NCI-H1417 (cell line): ENCODE measurements around the gene SEMA4D.

ENCODE experiments used
- DNase-seq, 3 experiments: peaks; one replicate each; lab custom pipeline; 2025; lab: John Stamatoyannopoulos, UW

SEMA4D gene

GRCh38 chr9:89529243-89530035, 31.5 kb upstream of the SEMA4D start:
- DNase-seq: no peak

DNA sequence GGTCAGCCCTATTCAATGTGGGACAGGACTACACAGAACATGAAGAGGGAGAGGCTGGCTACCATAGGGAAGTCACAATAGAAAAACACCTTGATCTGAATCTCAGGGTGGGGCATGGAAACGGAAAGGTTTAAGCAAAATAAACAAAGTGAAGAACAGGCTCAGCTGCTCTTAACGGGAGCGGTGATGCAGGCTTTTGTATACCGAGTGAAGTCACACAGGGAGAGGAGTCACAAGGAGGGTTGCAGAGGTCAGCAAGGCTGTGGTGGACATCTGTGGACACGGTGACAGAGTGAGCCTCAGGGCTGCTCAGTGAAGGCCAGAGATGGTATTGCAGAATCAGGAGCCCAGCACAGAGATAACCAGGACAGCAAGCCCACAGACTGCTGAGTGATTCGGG, 30.6 kb upstream of the SEMA4D start:
- no peak for DNase-seq

DNA sequence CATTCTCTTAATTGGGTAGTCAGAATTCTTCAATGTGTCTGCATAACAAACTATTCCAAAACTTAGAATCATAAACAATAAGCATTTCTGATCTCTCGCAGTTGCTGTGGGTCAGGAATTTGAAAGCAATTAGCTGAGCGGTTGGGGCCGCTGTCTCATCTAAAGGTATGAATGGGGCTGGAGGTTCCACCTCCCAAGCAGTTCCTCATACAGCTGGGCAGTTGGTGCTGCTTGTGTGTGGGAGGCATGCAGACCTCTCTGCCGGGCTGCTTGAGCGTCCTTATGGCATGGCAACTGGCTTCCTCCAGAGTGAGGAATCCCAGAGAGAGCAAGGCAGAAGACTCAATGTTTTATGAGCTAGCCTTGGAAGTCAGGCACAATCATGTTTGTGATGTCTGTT, 30.2 kb upstream of the SEMA4D start:
- DNase-seq: no peak

- DNase-seq: no peak
Observed at GRCh38 chr9:89527084-89527483, 29.2 kb upstream of the SEMA4D start.

DNA sequence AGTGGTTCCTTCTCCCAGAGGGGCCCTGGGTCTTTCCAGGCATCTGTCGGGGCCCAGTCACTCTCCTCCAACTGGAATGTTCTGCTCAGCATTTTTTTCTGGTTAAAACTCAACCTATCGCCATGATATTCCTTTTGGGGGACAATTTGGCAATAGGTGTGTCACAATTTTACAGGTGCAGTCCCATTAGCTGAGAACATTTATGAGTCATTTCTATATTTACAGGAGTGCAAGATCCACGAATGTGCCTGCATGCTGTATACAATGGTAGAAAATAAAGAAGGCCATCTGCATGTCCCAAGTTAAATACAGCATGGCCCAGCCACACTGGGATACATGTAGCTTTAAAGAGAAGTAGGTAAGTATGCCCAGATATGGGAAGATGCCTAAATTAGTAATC, 28.8 kb upstream of the SEMA4D start:
- no peak for DNase-seq

DNA sequence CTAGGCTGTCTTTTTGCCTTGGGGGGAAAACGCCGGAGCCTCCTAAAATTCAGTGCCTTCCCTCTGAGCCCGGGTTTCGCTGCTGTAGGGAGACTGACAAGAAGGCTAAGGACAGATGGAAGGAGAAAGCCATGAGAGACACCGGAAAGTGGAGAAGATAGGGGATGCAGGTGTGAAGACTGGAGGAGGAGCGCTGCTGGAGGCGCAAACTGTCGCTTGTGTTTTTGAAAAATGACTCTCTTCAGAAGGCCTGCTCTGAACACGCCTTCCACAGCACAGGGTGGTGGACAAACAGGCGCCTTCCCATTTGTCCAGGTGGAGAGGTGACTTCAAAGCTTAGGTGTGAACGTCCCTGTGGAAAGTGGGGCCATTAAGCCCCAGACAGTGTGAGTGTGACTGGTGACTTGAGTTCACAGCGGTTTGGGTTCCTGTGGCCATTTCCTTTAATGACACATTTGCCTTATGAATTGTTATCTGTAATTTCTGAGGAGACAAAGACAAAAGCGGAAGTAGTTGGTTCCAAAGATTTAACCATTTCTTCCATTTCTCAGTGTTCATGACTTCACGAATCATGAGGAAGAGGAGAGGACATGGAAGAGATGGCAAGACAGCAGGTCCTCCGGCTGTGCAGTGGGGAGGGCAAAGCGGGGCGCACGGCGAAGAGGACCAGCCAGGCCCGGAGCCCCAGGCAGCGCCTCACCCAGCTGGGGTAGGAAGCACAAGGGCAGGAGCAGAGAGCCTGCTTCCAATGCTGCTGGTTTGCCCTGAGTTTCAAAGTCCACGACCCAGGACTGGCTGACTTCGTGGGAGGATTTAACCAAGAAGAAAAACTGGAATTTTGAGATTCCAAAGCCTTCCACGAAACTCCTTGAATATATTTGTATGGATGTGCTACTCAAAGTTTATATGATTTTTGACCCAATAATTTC, 27.8 kb upstream of the SEMA4D start:
- peak in 1 of 3 experiments; percentile 42 for DNase-seq

DNA sequence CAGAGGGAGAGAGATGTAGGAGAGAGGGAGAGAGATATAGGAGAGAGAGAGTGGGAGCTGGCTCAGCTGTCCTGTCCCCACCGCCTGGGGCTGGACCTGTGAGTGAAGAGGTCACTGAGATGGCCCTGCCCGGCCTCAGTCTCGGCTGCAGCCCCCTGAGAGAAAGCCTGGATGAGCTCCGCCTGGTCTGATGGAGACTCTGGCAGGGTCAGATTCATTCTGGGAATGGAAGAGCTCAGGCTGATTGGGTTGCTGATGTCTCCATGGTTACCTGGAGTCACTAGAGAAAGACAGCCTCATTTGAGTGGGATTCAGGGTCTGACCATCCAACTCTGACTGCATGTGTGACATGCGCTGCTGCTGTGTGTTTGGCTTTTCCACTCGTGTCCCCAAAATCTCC, 27.1 kb upstream of the SEMA4D start:
- peak in 2 of 3 experiments; percentile 24 to 62 for DNase-seq

DNA sequence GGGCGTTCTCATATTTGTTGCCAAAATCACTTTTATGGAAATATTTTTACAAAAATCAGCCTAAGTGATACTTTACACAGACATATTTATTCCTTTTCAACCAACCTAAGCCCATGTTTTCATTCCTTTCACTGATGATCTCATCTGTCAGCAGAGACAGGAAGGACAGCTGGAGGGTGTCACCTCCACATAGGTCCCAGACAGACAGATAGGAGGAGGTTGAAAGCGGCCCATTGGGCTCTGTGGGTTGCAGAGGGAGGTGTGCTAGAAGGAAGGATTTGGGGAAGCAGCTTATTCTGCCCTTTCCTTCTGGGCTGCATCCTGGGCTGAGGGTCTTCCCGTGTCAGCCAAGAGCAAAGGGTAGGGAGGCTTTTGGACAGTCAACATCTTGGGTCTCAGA, 26.0 kb upstream of the SEMA4D start:
- no peak for DNase-seq

DNA sequence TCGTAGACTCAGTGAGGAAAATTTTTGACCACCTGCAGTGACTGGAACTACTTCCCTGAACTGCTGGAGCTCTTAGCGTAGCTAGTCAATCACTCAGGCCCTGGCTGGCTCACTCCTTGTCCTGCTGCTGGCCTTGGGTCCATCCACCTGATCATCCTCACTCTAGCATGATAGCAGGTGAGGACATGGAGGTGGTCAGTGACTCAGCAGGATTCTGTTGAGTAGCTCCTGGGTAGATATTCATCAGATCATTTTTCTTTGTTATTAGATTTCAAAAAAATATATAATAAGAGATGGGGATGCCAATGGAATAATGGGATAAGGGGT, 25.0 kb upstream of the SEMA4D start:
- DNase-seq: no peak

GRCh38 chr9:89522261-89522958, 24.5 kb upstream of the SEMA4D start:
- DNase-seq: no peak

DNA sequence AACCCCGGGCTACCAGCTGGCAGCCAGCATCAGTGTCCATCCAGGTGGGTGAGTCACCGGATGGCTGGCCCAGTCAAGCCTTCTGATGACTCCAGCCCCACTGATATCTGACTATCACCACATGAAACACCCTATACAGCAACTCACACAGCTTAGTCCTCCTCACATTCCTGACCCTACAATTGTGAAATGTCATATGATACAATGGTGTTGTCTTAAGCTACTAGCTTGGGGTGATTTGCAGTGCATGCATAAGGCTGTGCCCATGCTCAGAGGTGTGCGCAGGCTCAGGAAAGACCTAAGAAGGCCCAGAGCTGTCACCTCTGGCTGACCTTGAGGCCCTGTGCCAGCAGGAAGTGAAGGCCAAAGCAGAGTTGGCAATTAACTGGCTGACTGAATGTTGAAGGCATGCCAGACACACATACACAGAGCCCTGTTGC, 21.5 kb upstream of the SEMA4D start:
- DNase-seq: no peak

DNA sequence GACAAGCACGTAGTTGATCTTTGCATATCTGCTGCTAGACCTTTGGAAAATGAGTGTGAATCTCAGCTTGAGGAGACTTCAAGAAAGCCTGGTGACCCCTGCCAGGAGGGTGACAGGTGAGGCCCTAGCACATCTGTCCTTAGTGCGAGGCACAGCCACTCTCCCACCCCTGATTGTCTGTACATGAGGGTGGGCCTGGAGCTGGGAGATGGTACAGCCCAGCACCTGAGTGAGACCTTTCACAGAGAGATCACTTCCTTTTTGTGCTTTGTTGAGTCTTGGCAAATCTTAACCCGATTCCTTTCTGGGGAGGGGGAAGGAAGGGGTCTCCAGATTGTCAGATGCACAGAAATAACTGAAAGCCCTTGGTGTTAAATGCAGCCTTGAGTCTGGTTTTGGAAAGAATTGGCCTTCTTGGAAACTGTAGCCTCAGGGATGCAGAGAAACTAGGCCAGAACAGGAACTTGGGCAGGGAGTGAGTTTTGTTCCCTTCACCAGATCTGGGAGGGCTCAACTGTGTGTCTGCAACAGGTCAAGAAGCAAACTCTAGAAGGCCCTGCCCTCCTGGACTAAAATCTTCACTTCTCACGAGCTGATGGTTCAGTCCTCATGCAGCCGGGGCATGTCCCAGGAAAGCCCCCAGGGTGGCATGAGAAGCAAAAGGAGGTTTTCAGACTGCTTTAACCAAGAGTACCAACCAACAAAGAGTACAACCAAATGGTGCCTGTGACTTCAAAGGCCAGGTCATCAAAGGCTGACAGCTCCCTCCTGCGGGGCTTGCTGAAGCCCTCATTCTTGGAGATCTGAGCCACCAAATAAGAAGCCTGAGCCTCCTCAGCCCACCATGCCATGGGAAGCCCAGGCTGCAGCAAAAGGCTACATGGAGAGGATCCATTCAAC, 20.8 kb upstream of the SEMA4D start:
- DNase-seq: no peak

DNA sequence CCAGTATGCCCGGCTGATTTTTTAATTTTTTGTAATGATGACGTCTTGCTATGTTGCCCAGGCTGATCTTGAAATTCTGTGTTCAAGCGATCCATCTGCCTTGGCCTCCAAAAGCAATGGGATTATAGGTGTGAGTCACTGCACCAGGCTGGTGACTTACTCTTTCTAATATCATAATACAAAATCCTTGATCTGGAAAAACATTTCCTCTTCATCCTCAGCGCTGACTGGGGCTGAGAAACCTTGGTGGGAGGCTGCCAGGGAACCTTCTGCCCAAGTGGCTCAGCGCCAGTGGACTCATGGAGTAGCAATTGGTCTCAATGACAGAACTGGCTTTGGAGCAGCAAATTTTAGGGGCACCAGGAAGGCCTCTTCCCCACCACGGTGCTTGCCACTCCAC, 17.5 kb upstream of the SEMA4D start:
- DNase-seq: no peak

DNA sequence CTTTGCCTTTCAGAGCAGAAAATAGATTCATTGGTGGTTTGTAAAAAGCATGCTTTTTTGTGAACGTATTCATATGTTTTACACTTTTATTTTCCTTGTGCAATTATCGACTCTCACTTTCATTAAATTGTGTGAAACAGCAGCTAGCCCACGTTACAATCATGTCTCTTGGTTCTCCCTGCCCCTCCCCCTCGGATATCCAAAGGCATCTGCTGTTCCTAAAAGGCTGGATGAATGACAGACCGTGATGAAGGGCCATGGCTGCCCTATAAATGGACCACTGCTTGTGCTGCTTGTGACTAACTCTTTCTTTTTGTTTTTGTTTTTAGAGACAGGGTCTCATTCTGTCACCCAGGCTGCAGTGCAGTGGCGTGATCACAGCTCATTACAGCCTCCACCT, 17.0 kb upstream of the SEMA4D start:
- no peak for DNase-seq

GRCh38 chr9:89514337-89514736, 16.4 kb upstream of the SEMA4D start:
- DNase-seq: no peak

DNA sequence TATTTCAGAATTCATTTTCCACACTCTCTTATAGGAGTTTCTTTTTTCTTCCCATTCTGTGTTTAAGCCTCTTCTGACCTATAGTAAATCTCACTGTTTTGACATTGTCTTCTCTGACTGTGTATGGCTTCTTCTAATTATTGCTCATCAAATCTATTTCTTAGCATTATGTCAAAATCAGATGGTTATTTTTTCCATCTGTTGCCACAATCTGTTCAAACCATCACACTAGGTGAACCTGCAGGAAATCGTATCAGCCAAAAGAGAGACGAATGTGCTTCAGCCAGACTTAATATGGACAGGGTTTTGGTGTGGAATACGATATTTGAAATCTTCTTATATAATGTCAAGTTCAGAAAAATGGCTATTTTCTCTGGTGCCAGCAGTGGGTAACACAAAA, 15.9 kb upstream of the SEMA4D start:
- no peak for DNase-seq

DNA sequence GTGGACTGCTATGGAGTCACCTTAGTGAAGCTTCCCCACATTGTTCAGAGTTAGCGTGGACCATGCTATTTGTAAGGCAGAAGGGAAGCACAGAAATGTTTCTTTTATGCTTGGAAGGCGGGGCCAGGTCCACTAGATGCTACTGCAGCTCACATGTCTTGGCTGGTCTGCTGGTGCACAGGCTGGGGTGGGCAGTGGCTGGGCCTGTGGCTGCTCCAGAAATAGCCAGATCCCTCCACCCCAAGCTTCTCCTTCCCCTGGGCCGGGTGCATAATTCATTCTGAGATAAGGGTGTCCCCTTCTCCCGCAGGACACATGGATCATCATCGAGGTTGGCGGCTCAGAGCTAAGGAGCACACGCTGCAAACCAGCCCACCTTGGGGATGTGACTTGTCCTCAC, 14.5 kb upstream of the SEMA4D start:
- DNase-seq: no peak

GRCh38 chr9:89508951-89509615, 11.2 kb upstream of the SEMA4D start:
- no peak for DNase-seq

DNA sequence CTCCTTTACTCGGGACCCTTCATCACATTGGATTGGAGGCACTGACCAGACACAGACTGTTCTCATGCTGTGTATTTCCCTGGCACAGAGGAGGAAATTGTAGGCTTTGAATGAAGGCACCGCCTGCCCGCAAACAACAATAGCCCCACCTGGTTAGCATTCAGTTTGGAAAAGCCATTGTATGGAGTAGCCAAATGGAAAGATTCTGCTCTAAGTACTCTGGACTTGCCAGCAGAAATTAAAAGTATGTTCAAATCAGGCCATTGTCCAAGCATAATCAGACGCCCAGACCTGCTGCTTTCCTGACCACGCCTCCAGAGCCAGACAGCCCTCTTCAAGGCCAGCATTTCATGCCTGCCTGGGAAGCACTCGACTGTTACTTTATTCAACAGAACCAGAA, 8.0 kb upstream of the SEMA4D start:
- DNase-seq: peak; percentile 40 to 75 (median 56)

- DNase-seq: no peak
Observed at GRCh38 chr9:89505048-89505447, 7.1 kb upstream of the SEMA4D start.

DNA sequence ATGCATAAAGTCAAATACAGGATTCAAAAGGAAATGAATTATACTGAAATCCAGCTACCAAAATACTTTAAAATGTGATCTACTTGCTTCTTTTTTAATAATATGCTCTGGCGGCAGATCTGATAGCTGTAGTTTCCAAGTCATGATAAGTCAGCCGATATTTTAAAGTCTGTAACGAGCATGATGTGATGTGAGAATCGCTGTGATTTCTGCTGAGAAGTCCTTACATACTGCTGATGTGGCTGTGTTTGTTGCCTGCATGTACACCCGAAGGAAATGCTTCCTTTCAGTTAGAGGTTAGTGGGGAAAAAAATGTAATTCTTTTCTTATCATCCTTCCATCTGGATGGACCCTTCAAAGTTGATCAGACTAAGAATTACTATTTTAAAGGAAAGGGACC, 4.8 kb upstream of the SEMA4D start:
- no peak for DNase-seq
